ENCODE measurements around the gene WDR82. TPM values are rescaled to one million over a fixed set of nuclear protein-coding genes. Genes with fewer than 3 reads are reported as not detected.

WDR82 gene
- total and polyA plus RNA-seq, 2 of the 4 experiments (the other 2 are of a cell fraction) = 38.1 to 68.1 TPM

DNA sequence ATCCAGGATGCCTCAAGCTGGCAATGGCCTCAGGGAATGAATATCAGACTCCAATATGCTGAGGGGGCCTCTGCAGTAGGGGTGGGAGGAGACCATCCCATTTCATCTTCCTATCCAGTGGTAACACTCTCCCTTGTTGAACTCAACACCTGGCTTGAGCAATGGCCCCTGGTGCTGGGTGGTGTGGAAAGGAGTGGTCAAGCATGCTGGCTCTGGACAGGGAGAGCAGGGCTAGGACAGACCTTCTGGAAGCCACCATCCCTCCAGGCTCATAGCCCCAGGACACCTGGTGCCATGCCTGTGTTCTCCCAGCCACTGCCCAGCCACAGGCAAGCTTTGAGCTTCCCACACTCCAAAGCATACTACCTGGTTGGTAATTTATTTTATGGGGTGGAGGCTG is 47.2 kb upstream of the WDR82 start:
- Histone ChIP-seq H2BK20ac (ENCODE audit: low read depth, low read length) (no peak overlapping the region), H3K27me3 (ENCODE audit: control insufficient read depth, insufficient read depth, low read length) (no peaks in the 10 kb centered on the region), H4K8ac (ENCODE audit: low read depth in 2 of 2, low read length in 2 of 2) (no peak overlapping the region), H2AK5ac (ENCODE audit: low read depth, low read length) (no peak overlapping the region), H3K56ac (ENCODE audit: extremely low read depth, insufficient read depth, low read length) (no peak overlapping the region), H4K91ac (ENCODE audit: insufficient read depth, low read depth, low read length) (no peak overlapping the region), H3K4ac (ENCODE audit: low read depth, low read length) (no peak overlapping the region), H3K9me1 (ENCODE audit: insufficient read depth, low read length) (no peaks in the 10 kb centered on the region), H2AFZ (replicated peaks; ENCODE audit: low read length, poor library complexity) (peak overlapping the region; percentile 13), H3K36me3 (ENCODE audit: control insufficient read depth, insufficient read depth, low read length) (no peaks in the 10 kb centered on the region), H2AK9ac (replicated peaks; ENCODE audit: low read depth, low read length, poor library complexity) (no peak overlapping the region), H3K4me1 (ENCODE audit: control insufficient read depth, insufficient read depth, low read length) (no peaks in the 10 kb centered on the region), H4K5ac (ENCODE audit: low read depth, low read length) (no peak overlapping the region), H3K23ac (ENCODE audit: low read depth, low read length) (no peak overlapping the region), H2BK15ac (ENCODE audit: low read depth, low read length) (no peak overlapping the region), H3K27ac (ENCODE audit: insufficient read depth, low read length) (no peak overlapping the region), H3K9ac (ENCODE audit: low read depth, low read length) (no peak overlapping the region), H2BK120ac (ENCODE audit: low read depth, low read length) (no peak overlapping the region), H3K79me1 (ENCODE audit: low read depth in 1 of 2, low read length in 2 of 2) (no peaks in the 10 kb centered on the region), H3K14ac (replicated peaks; ENCODE audit: low read depth, low read length) (no peak overlapping the region), H4K20me1 (ENCODE audit: insufficient read depth, low read length) (no peaks in the 10 kb centered on the region), H3K4me3 (ENCODE audit: insufficient read depth, low read depth, low read length) (no peak overlapping the region), H3K4me2 (ENCODE audit: low read depth, low read length) (no peak overlapping the region), H3K18ac (ENCODE audit: low read depth, low read length) (no peak overlapping the region), H2BK5ac (ENCODE audit: low read depth, low read length, poor library complexity, severe bottlenecking) (no peak overlapping the region), H3K9me3 (ENCODE audit: control insufficient read depth, insufficient read depth, low read length) (no peaks in the 10 kb centered on the region)
- TF ChIP-seq ELK1 (IDR thresholded peaks at IDR 0.05; ENCODE audit: borderline replicate concordance, low read depth, low read length) = no peak
- no peak for TF ChIP-seq MAFK (IDR thresholded peaks at IDR 0.05; ENCODE audit: low read depth, low read length)
- TF ChIP-seq CEBPB (IDR thresholded peaks at IDR 0.05; ENCODE audit: low read depth, low read length) = no peak
- TF ChIP-seq SMC3 (IDR thresholded peaks at IDR 0.05; ENCODE audit: low read depth, low read length) = no peak
- in situ Hi-C loops (cut with MboI; ENCODE audit: low sequenced_read_pairs) (no loop called here), dilution Hi-C loops (cut with HindIII; ENCODE audit: low sequenced_read_pairs, unreplicated experiment) (no loop called here), intact Hi-C loops (cut with micrococcal nuclease) (no loop called here)
- BruUV-seq (replicated peaks) = no TSS peak
- ATAC-seq (ENCODE audit: low read depth) (no peak), DNase-seq (no peak)
- ChIA-PET POLR2A (ENCODE audit: unreplicated experiment) (no interaction called here), CTCF (no interaction called here)

Measured in IMR-90 (cell line).